HG02973 (cell line): ENCODE measurements around the gene MAP1B.

ENCODE experiments used
- ATAC-seq: cut with Tn5 transposase; IDR thresholded peaks from one replicate; pipeline ENCODE4 v1.9.1; 2021; ENCODE audit warnings: moderate library complexity; ENCODE audit not compliant: unreplicated experiment

The MAP1B gene

GRCh38 chr5:72130351-72130761 is 23.1 kb downstream of the MAP1B start:
- ATAC-seq = no peak

- no peak for ATAC-seq
These were observed 26.1 kb downstream of the MAP1B start for GRCh38 chr5:72133212-72133990.

- ATAC-seq = no peak
These were observed 27.1 kb downstream of the MAP1B start for GRCh38 chr5:72134226-72134899.

- no peak for ATAC-seq
These were observed 30.6 kb downstream of the MAP1B start for GRCh38 chr5:72137826-72138409.

- ATAC-seq = peak; percentile 67
These were observed 31.8 kb downstream of the MAP1B start for GRCh38 chr5:72138943-72139521.

GRCh38 chr5:72140711-72141110 is 33.4 kb downstream of the MAP1B start:
- no peak for ATAC-seq

- no peak for ATAC-seq
These were observed 34.4 kb downstream of the MAP1B start for GRCh38 chr5:72141440-72142355.

GRCh38 chr5:72144762-72145161 is 37.5 kb downstream of the MAP1B start:
- ATAC-seq = no peak

GRCh38 chr5:72145348-72145747 is 38.1 kb downstream of the MAP1B start:
- ATAC-seq = no peak

- ATAC-seq = no peak
These were observed 38.8 kb downstream of the MAP1B start for GRCh38 chr5:72146056-72146455.

- no peak for ATAC-seq
These were observed 40.3 kb downstream of the MAP1B start for GRCh38 chr5:72147569-72147968.

- ATAC-seq = no peak
These were observed 42.5 kb downstream of the MAP1B start for GRCh38 chr5:72149742-72150141.

GRCh38 chr5:72151169-72151568 is 43.9 kb downstream of the MAP1B start:
- no peak for ATAC-seq

GRCh38 chr5:72151646-72152045 is 44.4 kb downstream of the MAP1B start:
- ATAC-seq = no peak

- ATAC-seq = no peak
These were observed 45.3 kb downstream of the MAP1B start for GRCh38 chr5:72152545-72152944.

- no peak for ATAC-seq
These were observed 46.3 kb downstream of the MAP1B start for GRCh38 chr5:72153551-72153950.

- ATAC-seq = no peak
These were observed 46.9 kb downstream of the MAP1B start for GRCh38 chr5:72154076-72154756.

- no peak for ATAC-seq
These were observed 49.8 kb downstream of the MAP1B start for GRCh38 chr5:72156946-72157624.

GRCh38 chr5:72157625-72157962 is 50.3 kb downstream of the MAP1B start:
- ATAC-seq = no peak

GRCh38 chr5:72159501-72159911 is 52.2 kb downstream of the MAP1B start:
- no peak for ATAC-seq
